GM19452 (cell line): ENCODE results near the gene SUGP2.

ENCODE experiments used
- ATAC-seq: cut with Tn5 transposase; IDR thresholded peaks from one replicate; pipeline ENCODE4 v1.9.1; 2021; ENCODE audit not compliant: unreplicated experiment

The SUGP2 gene

GRCh38 chr19:19033426-19034203 is at the start of gene SUGP2, which contains the start of gene ARMC6:
Gene SUGP2, minus strand, starts transcription at chr19:19033517. Its CDS starts 2,446 bp downstream, at chr19:19031071.
Gene ARMC6, plus strand, starts transcription at chr19:19033603. Its CDS starts 607 bp downstream, at chr19:19034210.
- ATAC-seq: peak; percentile 68

GRCh38 chr19:19081642-19082151 is 48.4 kb upstream of the SUGP2 start:
- ATAC-seq: no peak

- ATAC-seq: no peak
Observed at GRCh38 chr19:19079571-19079970, 46.3 kb upstream of the SUGP2 start.

DNA sequence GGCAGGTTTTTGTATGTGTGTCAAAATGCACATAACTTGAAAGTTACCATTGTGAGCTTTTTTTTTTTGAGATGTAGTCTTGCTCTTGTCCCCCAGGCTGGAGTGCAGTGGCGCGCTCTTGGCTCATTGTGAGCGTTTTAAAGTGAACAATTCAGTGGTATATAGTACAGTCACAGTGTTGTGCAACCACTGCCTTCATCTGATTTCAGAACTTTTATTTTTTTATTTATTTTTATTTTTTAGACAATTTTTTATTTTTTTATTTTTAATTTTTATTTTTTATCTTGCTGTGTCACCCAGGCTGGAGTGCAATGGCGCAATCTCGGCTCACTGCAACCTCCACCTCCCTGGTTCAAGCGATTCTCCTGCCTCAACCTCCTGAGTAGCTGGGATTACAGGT is 45.5 kb upstream of the SUGP2 start:
- ATAC-seq: no peak

GRCh38 chr19:19077103-19077502 is 43.8 kb upstream of the SUGP2 start:
- ATAC-seq: no peak

- no peak for ATAC-seq
Observed at GRCh38 chr19:19076476-19076875, 43.2 kb upstream of the SUGP2 start.

DNA sequence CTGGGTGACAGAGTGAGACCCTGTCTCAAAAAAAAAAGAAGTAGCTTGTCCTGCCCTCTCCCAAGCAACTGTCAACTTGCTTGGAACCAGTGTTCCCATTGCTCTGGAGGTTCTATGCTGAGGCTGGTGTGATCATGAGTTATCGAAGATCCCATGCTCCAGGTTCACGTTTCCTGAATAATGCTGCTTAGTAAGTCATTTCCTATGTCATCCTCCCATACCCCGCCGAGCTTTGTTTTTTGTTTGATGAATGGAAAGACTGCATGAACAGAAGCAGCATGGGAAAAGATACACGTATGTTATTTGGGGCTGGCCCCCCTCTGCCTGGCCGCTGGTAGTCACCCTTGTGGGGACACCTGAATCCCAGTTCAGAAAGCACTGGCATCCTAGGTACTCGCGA is 41.8 kb upstream of the SUGP2 start:
- no peak for ATAC-seq

GRCh38 chr19:19074196-19074882 is 41.0 kb upstream of the SUGP2 start:
- no peak for ATAC-seq

GRCh38 chr19:19071897-19072296 is 38.6 kb upstream of the SUGP2 start:
- ATAC-seq: no peak

DNA sequence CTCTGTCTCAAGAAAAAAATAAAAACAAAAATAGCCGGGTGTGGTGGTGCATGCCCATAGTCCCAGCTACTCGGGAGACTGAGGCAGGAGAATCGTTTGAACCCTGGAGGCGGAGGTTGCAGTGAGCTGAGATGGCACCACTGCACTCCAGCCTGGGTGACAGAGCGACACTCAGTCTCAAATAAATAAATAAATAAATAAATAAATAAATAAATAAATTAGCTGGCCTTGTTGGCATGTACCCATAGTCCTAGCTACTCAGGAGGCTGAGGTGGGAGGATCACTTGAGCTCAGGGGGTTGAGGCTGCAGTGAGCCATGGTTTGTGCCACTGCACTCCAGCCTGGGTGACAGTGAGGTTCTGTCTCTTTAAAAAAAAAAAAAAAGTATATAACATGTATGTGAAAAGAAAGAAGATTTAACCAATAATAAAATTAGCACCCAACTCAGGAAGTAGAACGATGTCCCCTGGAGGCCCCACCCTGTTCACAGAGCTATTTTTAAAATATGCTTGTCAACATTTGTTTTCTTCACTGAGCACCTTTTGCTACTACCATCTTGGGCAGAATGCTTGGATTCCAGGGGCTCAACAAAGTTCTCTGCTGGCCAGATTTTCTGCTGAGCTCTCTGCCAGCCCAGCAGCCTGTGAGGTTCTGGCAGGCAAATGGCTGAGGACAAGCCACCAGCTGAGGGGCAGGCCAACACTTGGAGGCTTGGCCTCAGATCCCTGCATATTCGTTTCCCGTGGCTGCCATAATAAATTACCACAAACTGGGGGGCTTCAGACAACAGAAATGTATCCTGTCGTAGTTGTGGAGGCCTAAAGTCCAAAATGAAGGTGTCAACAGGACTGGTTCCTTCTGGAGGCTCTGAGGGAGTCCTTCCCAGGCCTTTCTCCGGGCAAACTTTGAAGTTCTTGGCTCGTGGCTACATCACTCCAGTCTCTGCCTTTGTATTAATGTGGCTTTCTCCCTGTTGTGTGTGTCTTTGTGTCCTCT is 35.6 kb upstream of the SUGP2 start:
- ATAC-seq: no peak

DNA sequence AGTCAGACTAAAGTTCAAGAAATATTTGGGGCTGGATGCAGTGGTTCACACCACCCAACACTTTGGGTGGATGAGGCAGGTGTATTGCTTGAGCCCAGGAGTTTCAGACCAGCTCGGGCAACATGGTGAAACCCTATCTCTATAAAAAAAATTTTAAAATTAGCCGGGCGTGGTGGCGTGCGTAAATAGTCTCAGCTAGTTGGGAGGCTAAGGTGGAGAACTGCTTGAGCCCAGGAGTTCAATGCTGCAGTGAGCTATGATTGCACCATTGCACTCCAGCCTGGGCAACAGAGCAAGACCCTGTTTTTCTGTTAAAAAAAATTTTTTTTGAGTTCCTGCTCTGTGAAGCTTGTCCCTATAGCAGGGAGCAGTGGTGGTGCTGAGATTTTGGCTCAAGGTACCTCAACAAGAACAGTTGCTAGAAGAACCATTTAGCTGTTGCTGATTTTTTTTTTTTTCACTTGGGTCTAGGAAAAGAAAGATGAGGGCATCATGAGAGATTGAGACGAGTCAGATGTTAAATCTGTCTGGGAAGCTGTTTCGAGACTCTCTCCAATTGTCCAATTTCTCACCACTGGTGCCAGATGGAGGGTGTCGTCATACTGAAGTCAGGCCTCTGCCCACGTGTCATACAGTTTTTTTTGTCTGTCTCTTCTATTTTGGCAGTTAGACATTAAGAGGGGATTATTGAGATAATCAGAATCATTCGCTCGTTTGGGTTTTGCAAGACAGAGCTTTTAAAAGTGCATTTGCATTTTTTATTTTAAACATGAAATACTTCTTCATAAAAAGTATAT is 34.2 kb upstream of the SUGP2 start:
- no peak for ATAC-seq

GRCh38 chr19:19064811-19065745 is 31.8 kb upstream of the SUGP2 start:
- ATAC-seq: no peak

DNA sequence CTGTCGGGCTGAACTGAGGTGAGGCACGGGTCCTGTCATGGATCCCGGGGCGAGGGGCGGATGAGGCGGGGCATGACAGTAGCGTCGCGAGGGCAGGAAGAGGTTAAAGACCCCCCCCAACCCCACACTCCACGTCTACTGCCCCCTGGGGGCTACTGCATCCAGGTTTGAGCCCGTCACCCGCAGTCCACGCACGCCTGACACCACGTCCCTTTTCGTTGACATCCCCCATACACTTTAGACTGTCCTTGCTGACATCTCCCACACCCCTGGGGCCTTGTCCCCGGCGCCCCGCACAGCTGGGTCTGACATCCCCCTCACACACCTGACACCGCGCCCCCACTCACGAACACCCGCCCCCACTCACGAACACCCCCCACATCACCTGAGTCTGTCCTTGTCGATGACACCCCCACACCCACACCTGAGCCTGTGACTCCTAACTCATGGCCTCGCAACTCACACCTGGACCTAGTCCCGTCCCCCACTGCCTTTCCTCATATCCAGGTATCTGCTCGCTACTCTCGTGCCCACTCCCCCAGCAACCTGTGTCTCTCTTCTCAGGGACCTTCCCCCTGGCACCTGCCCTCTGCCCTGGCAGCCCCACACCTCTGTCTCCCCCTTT is 30.9 kb upstream of the SUGP2 start:
- ATAC-seq: no peak

GRCh38 chr19:19063183-19064097 is 30.1 kb upstream of the SUGP2 start, which contains the start of gene SLC25A42:
Gene SLC25A42, plus strand, starts transcription at chr19:19063994. Its CDS starts 32,131 bp downstream, at chr19:19096125.
- ATAC-seq: peak; percentile 92

GRCh38 chr19:19062454-19063182 is 29.3 kb upstream of the SUGP2 start:
- no peak for ATAC-seq

GRCh38 chr19:19061506-19061905 is 28.2 kb upstream of the SUGP2 start:
- no peak for ATAC-seq
